ENCODE data around the gene TBC1D5.

DNA sequence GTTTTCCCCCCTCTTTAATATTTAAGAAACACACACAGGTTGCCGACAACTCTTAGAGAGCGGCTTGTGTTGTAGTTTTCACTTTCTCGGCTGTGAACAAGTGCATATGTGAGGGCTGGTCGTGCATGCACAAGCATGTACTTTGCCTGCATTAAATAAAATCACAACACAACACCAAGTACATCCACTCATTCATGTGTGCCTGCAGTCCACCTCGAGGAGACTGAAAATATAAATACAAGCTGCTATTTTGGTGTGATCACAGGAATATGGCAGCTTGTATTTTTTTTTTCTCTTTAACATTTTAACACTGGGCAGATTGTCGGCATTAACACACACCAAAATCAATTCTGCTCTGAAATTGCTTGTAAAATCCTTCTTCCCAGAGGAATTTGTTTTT lies 346.4 kb downstream of the TBC1D5 start:
- no peak for TF ChIP-seq FOXP2 (optimal IDR thresholded peaks at IDR 0.05; ENCODE audit: control extremely low read depth, extremely low read length, insufficient read depth)
- TF ChIP-seq EZH2 (IDR thresholded peaks at IDR 0.05), result no peak
- no peak for TF ChIP-seq POLR2AphosphoS5 (IDR thresholded peaks at IDR 0.05; ENCODE audit: borderline replicate concordance, low read depth, low read length)
